ENCODE results near the gene ASTN2.

The ASTN2 gene

GRCh38 chr9:116555119-116555518 is 859.7 kb downstream of the ASTN2 start:
- DNase-seq (ENCODE audit: insufficient read length, low spot score) (no peak), FAIRE-seq (no peak)
- no peak for TF ChIP-seq CTCF (IDR thresholded peaks at IDR 0.05; ENCODE audit: insufficient read depth, missing control alignments)

GRCh38 chr9:116550696-116551436 is 864.0 kb downstream of the ASTN2 start:
- FAIRE-seq (no peak), DNase-seq (ENCODE audit: insufficient read length, low spot score) (no peak)
- TF ChIP-seq CTCF (IDR thresholded peaks at IDR 0.05; ENCODE audit: insufficient read depth, missing control alignments), result no peak

GRCh38 chr9:116549786-116550660 is 864.8 kb downstream of the ASTN2 start:
- DNase-seq (ENCODE audit: insufficient read length, low spot score) (no peak), FAIRE-seq (no peak)
- no peak for TF ChIP-seq CTCF (IDR thresholded peaks at IDR 0.05; ENCODE audit: insufficient read depth, missing control alignments)

- no peak for FAIRE-seq
- TF ChIP-seq CTCF (IDR thresholded peaks at IDR 0.05; ENCODE audit: insufficient read depth, missing control alignments), result no peak
- no peak for DNase-seq (ENCODE audit: insufficient read length, low spot score)
Observed at GRCh38 chr9:116549061-116549664, 865.7 kb downstream of the ASTN2 start.

GRCh38 chr9:116547729-116548426 is 867.0 kb downstream of the ASTN2 start:
- DNase-seq (ENCODE audit: insufficient read length, low spot score) (no peak), FAIRE-seq (no peak)
- no peak for TF ChIP-seq CTCF (IDR thresholded peaks at IDR 0.05; ENCODE audit: insufficient read depth, missing control alignments)

GRCh38 chr9:116546711-116547581 is 867.9 kb downstream of the ASTN2 start:
- TF ChIP-seq CTCF (IDR thresholded peaks at IDR 0.05; ENCODE audit: insufficient read depth, missing control alignments), result no peak
- DNase-seq (ENCODE audit: insufficient read length, low spot score) (no peak), FAIRE-seq (no peak)
